HG03066 (cell line): ENCODE data around the gene AGRN.
A peak's percentile ranks its signal among the peaks of the same experiment; 100 is the strongest.
"Not testable (repeated sequence)": the region's sequence is repeated elsewhere in the genome, so short reads cannot be mapped to it uniquely, and the experiment has no call there.

Experiments
- ATAC-seq: cut with Tn5 transposase; IDR thresholded peaks from one replicate; pipeline ENCODE4 v1.9.1; 2021; ENCODE audit warnings: low read depth; ENCODE audit not compliant: unreplicated experiment

AGRN gene

DNA sequence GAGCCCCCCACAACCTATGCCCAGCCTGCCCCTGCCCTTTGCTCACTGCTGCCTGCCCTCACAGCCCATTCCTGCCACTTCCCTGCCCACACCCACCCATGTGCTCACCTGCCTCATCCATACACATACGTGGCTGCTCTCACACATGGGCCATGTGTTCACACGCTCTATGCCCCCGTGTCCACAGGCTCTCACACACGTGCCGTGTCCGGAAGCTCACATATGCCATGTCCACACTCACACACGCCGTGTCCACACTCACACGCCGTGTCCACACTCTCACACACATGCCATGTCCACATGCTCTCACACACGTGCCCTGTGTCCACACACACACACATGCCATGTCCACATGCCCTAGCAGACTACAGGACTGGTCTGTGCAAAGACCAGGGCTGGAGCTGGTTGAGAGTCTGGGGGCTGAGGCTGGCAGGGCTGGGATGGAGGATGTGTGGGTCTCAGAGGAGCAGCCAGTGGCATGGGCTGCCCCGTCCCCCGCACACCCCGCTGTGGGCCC lies 54.8 kb downstream of the AGRN start:
- ATAC-seq: no peak

DNA sequence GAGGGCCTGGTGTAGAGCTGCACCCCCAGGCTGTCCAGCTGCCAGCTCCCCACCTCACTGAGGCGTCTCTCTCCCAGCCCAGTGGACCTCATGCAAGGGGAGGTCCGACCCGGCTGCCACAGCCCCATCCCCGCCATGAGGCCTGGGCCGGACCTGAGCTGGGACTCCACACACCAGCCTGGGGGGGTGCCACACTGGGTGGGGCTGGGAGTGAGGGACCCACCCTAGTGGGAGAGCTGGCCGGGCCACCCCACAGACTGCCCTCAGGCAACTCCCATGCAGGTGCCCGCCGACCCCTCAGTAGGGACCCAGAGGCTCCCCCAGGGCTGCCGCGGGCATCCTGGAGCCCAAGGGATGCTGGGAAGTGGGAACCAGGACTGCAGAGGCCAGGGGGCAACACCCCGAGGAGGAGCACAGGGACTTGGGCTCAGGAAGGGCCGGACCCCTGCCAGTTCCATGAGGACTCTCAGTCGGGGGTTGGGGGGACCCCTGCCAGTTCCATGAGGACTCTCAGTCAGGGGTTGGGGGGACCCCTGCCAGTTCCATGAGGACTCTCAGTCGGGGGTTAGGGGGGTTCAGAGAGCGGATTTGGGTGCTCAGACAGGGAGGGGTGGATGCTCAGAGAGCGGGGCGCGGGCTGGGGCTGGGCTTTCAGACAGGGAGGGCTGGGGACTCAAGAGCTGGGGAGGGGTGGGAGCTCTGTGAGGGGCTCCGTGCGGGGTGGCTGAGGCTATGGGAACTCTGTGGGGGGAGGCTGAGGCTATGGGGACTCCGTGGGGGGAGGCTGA lies 55.4 kb downstream of the AGRN start:
- ATAC-seq: no peak

DNA sequence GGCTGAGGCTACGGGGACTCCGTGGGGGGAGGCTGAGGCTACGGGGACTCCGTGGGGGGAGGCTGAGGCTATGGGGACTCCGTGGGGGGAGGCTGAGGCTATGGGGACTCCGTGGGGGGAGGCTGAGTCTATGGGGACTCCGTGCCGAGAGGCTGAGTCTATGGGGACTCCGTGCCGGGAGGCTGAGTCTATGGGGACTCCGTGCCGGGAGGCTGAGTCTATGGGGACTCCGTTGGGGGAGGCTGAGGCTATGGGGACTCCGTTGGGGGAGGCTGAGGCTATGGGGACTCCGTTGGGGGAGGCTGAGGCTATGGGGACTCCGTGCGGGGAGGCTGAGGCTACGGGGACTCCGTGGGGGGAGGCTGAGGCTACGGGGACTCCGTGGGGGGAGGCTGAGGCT lies 57.5 kb downstream of the AGRN start:
- ATAC-seq: not testable (repeated sequence)

DNA sequence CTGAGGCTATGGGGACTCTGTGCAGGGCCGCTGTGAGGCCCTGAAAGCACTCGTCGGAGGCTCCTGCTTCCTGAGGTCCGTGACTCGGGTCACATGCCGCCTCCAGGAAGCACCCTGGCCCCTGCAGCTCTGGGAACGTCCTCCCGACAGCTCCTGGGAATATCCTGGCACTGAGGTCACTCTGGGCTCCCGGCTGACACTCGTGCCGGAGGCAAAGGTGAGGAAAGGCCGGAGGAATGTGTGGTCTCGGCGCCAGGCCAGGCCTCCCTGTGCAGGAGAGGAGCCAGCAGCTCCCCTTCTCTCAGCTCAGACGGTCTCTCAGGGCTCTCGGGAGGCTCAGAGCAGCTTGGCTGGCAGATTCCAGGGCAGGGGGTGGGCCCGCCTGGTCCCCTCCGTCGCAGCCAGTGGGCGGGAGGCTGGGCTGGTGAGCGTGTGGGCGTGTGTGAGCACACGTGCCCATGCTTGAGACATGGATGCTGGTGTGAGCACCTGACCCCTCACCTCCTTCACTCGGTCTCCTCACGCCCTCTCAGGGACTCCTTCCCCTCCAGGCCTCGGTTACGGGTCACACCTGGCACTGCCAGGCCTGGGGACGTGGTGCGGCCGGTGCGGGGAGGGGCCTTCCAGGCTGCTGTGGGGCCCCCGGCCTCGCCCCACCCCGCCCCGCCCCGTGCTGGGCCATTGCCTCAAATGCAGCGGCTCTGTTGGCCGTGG lies 59.6 kb downstream of the AGRN start:
- peak; percentile 63 for ATAC-seq

DNA sequence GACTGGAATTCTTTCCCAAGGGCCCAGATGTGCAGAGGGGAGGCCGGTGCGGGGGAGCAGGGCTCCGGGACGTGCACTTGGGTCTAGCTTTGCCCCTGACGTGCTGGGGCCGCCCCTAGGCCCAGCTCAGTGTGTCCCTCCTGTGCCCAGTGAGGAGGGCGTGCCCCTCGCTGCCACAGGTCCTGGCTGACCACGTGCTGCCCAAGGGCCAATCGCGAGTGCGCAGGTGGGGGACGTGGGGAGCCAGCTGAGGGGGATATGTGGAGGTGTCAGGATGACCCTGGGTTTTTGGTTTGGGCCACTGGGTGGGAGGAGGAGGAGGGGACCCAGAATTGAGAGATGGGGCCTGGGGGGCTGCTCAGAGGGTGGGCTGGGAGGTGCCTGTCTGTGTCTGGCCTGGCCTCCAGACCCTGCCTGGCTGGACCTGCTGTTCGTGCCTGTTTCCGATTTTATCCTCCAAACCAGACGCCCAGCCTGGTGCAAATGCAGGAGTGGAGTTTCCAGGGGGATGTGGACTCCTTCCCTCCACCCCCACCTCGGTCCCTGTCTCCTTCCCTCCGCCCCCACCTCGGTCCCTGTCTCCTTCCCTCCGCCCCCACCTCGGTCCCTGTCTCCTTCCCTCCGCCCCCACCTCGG lies 60.3 kb downstream of the AGRN start:
- peak; percentile 20 for ATAC-seq

DNA sequence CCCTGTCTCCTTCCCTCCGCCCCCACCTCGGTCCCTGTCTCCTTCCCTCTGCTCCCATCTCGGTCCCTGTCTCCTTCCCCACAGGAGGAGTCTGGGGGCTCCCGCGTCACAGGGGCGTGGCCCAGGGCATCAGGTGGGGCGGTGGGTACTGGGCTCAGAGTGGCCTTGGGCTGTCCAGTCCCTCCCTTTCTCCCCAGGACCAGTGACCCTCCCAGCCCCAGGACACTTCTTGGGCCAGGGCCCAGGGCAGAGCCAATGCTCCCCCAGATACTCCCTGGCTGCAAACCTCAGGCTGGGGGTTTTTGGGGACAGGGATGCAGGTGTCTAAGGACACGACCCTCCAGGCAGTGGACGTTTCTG lies 61.0 kb downstream of the AGRN start:
- no peak for ATAC-seq

DNA sequence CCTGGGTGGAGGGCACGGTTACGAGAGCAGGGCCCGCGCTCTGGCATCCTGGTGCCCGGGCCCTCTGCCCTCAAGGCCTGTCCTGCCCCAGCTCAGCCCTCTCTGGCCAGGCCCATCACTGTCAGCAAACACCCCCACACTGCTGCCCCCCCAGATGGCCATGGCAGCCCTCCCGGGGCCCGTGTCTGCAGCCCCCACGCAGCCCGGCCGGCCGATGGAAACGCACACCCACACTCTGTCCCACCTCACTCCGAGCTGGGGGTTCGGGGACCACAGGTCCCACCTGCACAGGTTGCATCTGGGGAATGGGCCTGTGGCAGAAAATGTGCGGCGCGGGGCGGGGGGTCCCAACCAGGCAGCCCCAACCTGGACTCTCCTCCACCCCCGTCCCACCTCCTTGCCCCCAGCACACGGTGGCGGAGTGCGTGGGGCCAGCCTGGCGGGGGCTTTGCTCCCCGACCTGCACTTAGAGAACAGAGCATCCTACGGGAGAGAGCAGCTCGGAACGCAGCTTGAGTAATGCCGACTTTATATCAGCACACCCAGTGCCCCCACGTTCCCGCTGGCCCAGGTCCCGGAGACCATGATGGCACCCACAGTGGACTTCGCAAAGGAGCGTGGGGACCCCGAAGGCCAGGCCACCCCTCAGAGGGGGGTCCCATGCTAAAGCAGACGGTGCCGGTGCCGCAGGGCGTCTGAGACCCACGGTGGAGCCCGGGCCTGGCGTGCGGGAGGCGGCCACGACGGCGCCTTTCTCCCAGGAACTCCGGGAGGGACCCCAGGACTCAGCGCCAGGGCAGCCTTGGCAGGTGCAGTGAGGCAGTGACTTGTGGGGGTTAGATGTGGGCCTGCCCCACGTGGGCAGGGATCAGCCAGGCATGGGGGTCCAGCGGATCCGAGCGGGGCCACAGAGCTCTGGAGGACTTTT lies 61.7 kb downstream of the AGRN start:
- no peak for ATAC-seq

DNA sequence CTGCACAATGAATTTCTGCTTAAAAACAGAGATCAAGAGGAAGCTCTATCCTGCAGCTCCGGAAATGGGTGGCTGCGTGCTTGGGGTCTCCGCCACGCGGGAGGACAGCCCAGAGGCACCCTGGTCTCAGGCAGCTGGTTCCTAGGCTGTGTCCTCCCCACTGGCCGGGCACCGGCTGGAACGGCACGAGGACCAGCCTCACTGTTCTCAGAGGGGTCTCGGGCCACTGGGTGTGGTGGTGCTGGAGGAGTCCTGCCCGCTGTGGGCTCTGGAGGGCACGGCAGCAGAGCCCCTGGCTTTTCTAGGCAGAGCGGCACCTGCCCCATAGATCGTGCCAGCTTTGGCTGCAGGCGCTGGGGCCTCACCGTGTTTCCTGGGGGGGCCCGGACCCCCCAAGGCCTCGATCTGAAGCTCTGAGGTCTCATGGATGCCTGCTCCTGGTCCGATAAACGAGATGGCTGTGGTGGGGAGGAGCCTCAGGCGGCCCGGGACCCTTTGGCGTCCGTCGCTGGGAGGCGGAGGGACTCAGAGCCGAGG lies 62.4 kb downstream of the AGRN start:
- no peak for ATAC-seq

DNA sequence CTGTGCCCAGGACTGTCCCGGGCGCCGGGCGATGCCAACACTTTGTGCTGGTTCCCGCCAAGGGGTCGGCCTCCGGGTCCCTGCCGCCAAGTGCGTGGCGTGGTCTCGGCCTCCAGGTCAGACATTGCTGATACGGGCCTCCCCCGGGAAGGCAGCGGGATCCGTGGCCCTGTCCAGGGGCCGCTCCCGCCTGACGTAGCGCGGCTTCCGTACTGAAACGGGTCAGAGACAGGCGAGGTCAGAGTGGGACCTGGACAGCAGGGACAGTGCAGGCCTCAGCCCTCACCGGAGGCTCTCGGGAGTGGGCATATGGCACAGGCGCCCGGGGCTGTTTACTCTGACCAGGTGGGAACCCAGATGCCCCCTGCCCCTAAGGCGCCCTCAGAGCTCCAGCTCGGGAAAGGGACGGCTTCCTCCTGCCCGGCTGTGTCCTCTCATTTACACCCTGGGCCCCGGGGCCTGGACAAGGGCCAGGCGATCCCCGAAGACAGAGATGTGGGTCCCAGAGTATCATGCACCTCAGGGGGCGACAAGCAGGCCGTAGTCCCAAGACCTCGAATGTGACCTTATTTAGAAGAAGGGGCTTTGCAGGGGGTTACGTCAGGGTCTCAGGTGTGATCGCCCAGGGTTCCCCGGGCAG lies 63.0 kb downstream of the AGRN start:
- no peak for ATAC-seq

DNA sequence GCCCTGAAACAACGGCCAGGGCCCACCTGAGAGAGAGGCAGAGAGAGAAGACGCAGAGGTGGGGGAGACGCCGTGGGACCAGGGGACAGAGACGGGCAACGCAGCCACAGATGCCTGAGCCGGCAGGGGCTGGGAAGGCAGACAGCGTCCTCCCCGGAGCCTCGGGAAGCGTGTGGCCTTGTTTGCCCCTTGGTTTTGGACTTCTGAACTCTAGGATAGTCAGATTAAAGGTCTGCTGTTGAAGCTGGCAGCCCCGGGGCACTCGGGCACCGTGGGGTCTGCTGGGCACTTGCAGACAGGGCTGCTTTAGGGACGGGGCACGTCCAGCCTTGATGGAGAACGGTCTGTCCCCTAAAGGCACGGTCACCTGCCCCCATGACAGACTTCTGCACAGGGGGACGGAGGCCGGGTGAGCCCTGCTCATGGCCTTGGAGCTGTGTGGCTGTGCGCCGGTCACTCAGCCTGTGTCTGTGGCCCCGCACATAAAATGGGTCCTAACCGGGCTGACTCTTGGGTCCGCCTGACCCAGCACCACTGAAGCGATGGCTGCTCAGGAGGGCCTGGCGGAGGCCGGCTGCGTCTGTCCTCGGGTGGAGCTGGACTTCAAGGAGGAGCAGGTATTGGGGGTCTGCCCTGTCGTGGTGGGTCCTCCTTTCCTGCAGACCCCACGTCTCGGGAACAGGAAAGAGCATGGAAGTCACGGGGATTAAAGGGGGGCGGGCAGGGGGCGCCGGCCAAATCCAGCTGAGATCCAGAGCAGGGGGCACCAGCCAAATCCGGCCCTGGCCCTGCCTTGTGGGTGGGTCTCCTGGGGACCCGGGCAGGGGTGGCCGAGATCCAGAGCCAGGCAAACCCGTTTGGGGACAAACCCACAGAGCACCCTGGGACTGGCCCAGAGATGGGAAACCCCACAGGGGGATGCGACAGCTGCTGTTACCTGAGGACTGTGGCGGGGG lies 63.8 kb downstream of the AGRN start:
- ATAC-seq: no peak

DNA sequence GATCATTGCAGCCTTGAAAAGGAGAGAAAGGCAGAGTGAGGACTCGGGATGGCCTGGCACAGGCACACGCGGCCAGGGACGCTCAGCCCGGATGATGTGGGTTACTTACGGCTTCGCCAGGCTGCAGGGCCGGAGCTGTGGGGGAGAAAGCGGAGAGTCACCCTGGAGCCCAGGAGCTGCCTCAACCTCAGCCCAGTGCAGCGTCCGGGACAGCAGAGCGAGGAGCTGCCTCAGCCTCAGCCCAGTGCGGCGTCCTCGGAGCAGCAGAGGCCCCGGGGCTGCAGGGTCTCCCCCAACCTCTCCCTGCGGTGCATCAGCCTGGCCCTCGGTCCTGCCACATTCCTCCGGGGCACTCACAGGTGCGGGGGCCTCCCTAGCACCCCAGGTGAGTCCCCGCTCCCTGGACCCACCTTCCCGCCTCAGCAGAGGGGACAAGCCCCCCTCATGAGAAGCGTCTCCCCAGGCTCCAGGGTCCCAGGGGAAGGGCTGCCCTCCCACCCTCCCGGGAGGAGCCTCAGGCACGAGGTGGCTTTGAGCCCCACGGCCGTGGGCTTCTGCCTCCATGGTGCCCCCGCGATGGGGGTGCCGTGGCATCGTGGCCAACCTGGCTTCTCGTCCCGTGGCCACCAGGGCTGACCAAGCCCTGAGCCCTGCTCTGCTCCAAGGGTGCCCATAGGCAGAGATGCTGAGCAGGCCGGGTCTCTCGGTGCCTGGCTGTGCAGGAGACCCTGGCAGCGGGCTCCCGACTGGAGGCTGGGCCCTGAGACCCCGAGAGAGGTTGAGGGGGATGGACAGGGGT lies 64.7 kb downstream of the AGRN start:
- no peak for ATAC-seq

DNA sequence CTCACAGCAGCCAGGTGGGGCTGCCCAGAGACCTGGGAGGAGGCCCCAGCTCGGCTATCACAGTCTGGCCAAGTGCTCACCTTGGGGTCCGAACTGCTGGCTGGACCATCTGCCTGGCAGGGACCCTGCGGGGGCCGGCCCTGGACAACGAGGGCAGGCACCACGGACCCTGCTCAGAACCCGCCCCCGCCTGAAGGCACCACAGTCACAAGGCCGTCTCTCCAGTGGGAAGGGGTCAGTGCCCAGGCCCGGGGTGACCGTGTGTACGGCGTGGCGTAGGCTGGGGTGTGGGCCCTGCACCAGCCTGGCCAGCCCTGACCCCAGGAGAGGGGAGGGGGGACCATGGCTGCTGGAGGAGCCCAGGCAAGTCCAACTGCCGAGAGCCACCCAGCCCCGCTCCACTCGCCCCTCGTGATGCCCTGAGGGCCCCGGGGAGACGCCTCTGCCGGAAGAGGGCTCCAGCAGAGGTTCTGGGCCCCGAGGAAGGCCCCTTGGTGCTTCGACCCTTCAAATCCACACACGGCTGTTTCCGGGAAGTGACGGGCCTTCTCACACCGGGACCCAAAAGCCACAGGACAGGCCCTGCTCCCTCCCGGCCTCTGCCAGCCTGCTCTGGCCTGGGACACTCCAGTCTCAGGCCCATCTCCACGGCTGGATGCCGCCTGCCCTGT lies 65.4 kb downstream of the AGRN start:
- ATAC-seq: no peak

DNA sequence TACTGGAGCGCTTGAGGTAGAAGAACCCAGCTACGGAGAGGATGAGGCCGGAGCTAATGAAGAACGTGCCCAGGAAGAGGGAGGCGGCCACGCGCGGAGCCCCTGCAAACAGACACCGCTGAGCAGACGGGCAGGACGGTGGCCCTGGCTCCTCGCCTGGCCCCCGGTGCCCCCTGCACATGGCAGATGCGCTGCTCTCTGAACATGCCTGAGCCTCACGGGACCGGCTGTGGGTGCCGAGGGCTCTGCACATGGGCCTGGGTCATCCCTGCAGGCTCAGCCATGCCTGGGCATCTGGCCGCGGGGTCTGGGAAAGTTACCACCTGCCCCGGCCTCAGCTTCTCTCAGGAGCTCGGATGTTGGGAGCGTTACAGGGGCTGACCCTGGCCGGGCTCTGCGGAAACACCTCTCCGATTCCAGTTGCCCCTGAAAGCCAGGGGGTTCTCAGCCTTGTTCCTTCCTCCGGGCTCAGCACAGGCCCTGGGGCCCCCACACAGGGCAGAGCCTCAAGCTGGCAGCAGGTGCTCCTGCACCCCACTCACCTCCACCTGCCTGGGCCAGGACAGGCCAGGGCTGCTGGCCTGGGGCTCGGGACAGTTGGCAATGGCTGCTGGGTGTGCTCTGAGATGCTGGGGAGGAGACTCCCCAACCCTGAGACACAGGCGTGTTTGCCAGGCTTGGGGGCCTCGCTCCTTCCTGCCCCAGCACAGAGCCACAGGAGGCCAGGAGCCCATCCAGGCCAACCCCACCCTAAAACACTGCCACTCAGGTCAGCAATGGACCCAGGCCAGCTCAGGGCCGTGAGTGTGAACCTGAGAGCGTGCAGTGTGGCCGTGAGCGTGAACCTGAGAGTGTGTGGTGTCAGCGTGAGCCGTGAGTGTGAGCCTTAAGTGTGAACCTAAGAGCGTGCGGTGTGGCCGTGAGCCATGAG lies 66.3 kb downstream of the AGRN start:
- ATAC-seq: no peak

DNA sequence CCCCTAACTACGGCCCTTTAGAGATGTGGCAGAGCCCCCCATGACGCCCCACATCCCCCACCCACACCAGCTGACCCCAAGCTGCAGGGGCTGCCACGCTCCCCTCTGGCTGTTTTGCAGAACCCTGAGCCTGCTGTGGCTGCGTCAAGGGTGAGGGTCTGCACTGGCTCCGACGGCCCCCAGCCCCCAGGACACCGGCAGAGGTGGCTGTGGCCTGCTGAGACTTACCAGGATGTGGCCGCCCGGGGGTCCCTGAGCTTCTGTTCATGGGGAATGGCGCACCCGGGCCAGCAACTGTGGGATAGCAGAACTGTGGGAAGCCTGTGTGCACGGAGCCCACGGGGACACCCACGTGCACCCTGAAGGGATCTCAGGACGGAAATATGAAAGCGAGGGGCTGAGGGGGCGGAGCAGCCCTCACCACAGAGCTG lies 67.0 kb downstream of the AGRN start:
- no peak for ATAC-seq

DNA sequence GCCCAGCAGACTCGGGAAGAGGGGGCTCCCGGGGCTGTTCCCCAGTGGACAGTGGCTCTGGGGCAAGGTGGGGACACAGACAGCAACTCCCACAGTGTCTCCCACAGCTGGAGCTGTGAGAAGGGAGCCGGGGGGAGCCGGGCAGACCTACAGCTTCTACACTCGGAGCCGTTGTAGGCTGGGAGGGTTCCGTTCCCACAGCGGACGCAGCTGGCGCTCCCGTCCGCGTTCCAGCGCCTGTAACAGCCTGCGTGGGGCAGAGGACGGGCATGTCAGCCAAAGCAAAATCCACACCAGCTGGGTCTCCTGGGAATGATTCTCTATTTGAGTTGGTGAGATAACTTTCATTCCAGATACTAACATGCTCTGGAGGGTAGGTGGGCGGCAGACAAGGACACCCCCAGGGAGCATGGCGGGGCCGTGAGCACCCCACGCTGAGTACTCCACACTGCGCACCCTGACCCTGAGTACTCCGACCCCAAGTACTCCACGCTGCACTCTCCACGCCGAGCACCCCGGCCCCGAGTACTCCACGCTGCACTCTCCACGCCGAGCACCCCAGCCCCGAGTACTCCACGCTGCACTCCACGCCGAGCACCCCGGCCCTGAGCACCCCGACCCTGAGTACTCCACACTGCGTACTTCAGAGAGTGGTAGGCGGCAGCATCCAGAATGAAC lies 67.6 kb downstream of the AGRN start:
- no peak for ATAC-seq
